ENCODE measurements around the gene DNAJC21. TPM values are rescaled to one million over a fixed set of nuclear protein-coding genes. Genes with fewer than 3 reads are reported as not detected.

DNAJC21 gene
- total RNA-seq, 4 donors from 2014 or later: 24.8 to 51.9 (median 32.0) TPM

GRCh38 chr5:34899066-34899465 lies 30.3 kb upstream of the DNAJC21 start:
- peaks cover 0 to 2% (median 0%) of the 10 kb centered on the region in 3 donors for H3K36me3 ChIP-seq
- TF ChIP-seq POLR2A (IDR thresholded peaks at IDR 0.05) (no peak), CTCF (IDR thresholded peaks at IDR 0.05) (no peak)
- 68 to 91% methylated on average over 2 of the region's 2 CpGs for WGBS, 2 donors
- H3K27me3 ChIP-seq: no peaks in the 10 kb centered on the region
- intact Hi-C loops (cut with DNase I): loop anchor here (5.0 to 10.0 kb wide), 2 partner anchors 374 to 417 kb away; no protein-coding TSS in a partner anchor
- peaks cover 0 to 5% (median 0%) of the 10 kb centered on the region in 3 donors for H3K4me1 ChIP-seq
- no peaks in the 10 kb centered on the region for H3K9me3 ChIP-seq
- no peak for DNase-seq
- no peak overlapping the region for H3K4me3 ChIP-seq
- H3K27ac ChIP-seq: no peak overlapping the region

- WGBS, 2 donors: 82 to 95% methylated on average over 6 of the region's 6 CpGs
These were observed 28.7 kb upstream of the DNAJC21 start for GRCh38 chr5:34900652-34901051.

DNA sequence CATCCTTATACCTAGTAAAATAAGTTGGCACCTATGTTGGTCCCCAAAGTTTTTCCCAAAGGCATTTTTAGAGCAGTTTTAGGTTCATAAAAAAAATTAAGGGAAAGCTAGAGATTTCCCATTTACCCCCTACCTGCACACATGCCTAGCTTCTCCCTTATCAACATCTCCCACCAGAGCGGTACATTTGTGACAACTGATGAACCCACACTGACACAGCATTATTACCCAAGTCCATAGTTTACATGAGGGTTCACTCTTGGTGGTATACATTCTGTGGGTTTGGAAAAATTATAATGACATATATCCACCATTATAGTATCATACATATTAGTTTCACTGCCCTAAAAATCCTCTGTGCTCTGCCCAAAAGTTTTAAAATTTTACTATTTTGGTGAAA lies 26.1 kb upstream of the DNAJC21 start:
- Histone ChIP-seq H3K36me3 (peaks cover 0 to 23% (median 0%) of the 10 kb centered on the region in 3 donors), H3K4me3 (no peak overlapping the region), H3K4me1 (no peaks in the 10 kb centered on the region), H3K9me3 (no peaks in the 10 kb centered on the region), H3K27ac (no peak overlapping the region), H3K27me3 (no peaks in the 10 kb centered on the region)
- TF ChIP-seq POLR2A (IDR thresholded peaks at IDR 0.05): no peak
- no peak for TF ChIP-seq CTCF (IDR thresholded peaks at IDR 0.05)
- 77 to 100% methylated on average over 1 of the region's 1 CpG for WGBS, 2 donors
- intact Hi-C loops (cut with DNase I): no loop called here
- DNase-seq: no peak

More at GRCh38 chr5:34900652-34901051, 28.7 kb upstream of the DNAJC21 start:
- Histone ChIP-seq H3K4me1 (peaks cover 0 to 5% (median 0%) of the 10 kb centered on the region in 3 donors), H3K36me3 (peaks cover 0 to 8% (median 0%) of the 10 kb centered on the region in 3 donors), H3K4me3 (no peak overlapping the region), H3K27me3 (no peaks in the 10 kb centered on the region), H3K9me3 (no peaks in the 10 kb centered on the region), H3K27ac (no peak overlapping the region)
- TF ChIP-seq CTCF (IDR thresholded peaks at IDR 0.05) (no peak), POLR2A (IDR thresholded peaks at IDR 0.05) (no peak)
- intact Hi-C loops (cut with DNase I): no loop called here
- no peak for DNase-seq

- intact Hi-C loops (cut with DNase I): no loop called here
- TF ChIP-seq CTCF (IDR thresholded peaks at IDR 0.05) (peak in 1 of 6 experiments; percentile 38), POLR2A (IDR thresholded peaks at IDR 0.05) (no peak)
- 70 to 73% methylated on average over 2 of the region's 2 CpGs for WGBS, 2 donors
- H3K9me3 ChIP-seq: no peaks in the 10 kb centered on the region
- no peaks in the 10 kb centered on the region for H3K4me1 ChIP-seq
- H3K4me3 ChIP-seq: no peak overlapping the region
- H3K27ac ChIP-seq: no peak overlapping the region
- H3K36me3 ChIP-seq: peaks cover 0 to 46% (median 3%) of the 10 kb centered on the region in 3 donors
- DNase-seq: no peak
- no peaks in the 10 kb centered on the region for H3K27me3 ChIP-seq
These were observed 23.8 kb upstream of the DNAJC21 start for GRCh38 chr5:34905564-34905963.

- Histone ChIP-seq H3K4me3 (no peak overlapping the region), H3K27me3 (no peaks in the 10 kb centered on the region), H3K9me3 (no peaks in the 10 kb centered on the region), H3K27ac (peak overlapping the region in 1 of 4 donors; percentile 93), H3K36me3 (peaks cover 3 to 51% (median 10%) of the 10 kb centered on the region in 3 donors), H3K4me1 (peaks cover 22 to 47% (median 23%) of the 10 kb centered on the region in 3 donors)
- TF ChIP-seq POLR2A (IDR thresholded peaks at IDR 0.05): no peak
- no peak for TF ChIP-seq CTCF (IDR thresholded peaks at IDR 0.05)
- no peak for DNase-seq
- intact Hi-C loops (cut with DNase I): no loop called here
- WGBS, 2 donors: 55 to 77% methylated on average over 2 of the region's 2 CpGs
These were observed 16.3 kb upstream of the DNAJC21 start for GRCh38 chr5:34913072-34913471.

Measured in esophagus squamous epithelium (tissue), 5 donors.